H1 (cell line): ENCODE results near the gene TPRKB. TPM values are rescaled to one million over a fixed set of nuclear protein-coding genes. Genes with fewer than 3 reads are reported as not detected.
A peak's percentile ranks its signal among the peaks of the same experiment; 100 is the strongest.

Source experiments
- CTCF ChIA-PET: fragments of 300-600 bp; sonication (Branson Sonifier 250); formaldehyde crosslinking; loops from one replicate; lab custom pipeline; 2021; ENCODE audit not compliant: partially characterized antibody; lab: Charles Lee
- POLR2A ChIA-PET: fragments of 300-600 bp; sonication (Branson Sonifier 250); formaldehyde crosslinking; loops from one replicate; lab custom pipeline; 2021; ENCODE audit warnings: inconsistent platforms; ENCODE audit not compliant: partially characterized antibody; lab: Charles Lee
- DNase-seq, 2 experiments: peaks; one replicate each; pipeline versions ENCODE4 v3.0.0 to v3.0.0-alpha.2; 2010 to 2022; ENCODE audit warnings: low spot score in 2 of 2, low read depth in 1 of 2, mixed read lengths in 1 of 2
- FAIRE-seq: peaks from 2 replicates; lab custom pipeline; 2011; peaks lifted over from hg19 to GRCh38; lab: Jason Lieb, UNC
- H2AFZ ChIP-seq: 2 replicates; pipeline ENCODE4 v1.8.1; 2012; ENCODE audit warnings: low read length, inconsistent platforms
- H2AK5ac ChIP-seq: 2 replicates; pipeline ENCODE4 v1.6.1; 2013; ENCODE audit warnings: low read depth, low read length
- H2BK120ac ChIP-seq: replicated peaks from 2 replicates; pipeline ENCODE3; 2013; ENCODE audit warnings: low read depth, low read length, inconsistent platforms
- H2BK12ac ChIP-seq: 2 replicates; pipeline ENCODE4 v1.6.1; 2013; ENCODE audit warnings: low read depth, low read length
- H2BK15ac ChIP-seq: 2 replicates; pipeline ENCODE4 v1.6.1; 2013; ENCODE audit warnings: low read length
- H2BK20ac ChIP-seq: 2 replicates; pipeline ENCODE4 v1.6.1; 2013; ENCODE audit warnings: low read length
- H2BK5ac ChIP-seq: 2 replicates; pipeline ENCODE4 v1.6.1; 2013; ENCODE audit warnings: low read depth, low read length
- H3K14ac ChIP-seq: 2 replicates; pipeline ENCODE4 v1.6.1; 2013; ENCODE audit warnings: inconsistent platforms; ENCODE audit not compliant: insufficient read length
- H3K18ac ChIP-seq: 2 replicates; pipeline ENCODE4 v1.6.1; 2013; ENCODE audit warnings: low read length; ENCODE audit errors: extremely low read depth
- H3K23ac ChIP-seq: 2 replicates; pipeline ENCODE4 v1.6.1; 2013; ENCODE audit warnings: inconsistent platforms; ENCODE audit not compliant: insufficient read length
- H3K23me2 ChIP-seq: 2 replicates; pipeline ENCODE4 v1.6.1; 2013; ENCODE audit warnings: low read depth, low read length
- H3K27ac ChIP-seq: 2 replicates; pipeline ENCODE4 v1.6.1; 2011; ENCODE audit warnings: low read depth, low read length, inconsistent platforms
- H3K27me3 ChIP-seq, 4 experiments: replicated peaks in 1 of 4; 1 replicate in 1 of 4; 2 replicates in 3 of 4; pipeline versions ENCODE4 v1.6.1 to v1.8.1; 2011 to 2013; ENCODE audit warnings: low read length in 3 of 4, mild to moderate bottlenecking in 3 of 4, inconsistent platforms in 2 of 4, mixed read lengths in 2 of 4, moderate library complexity in 1 of 4; ENCODE audit not compliant: control insufficient read depth in 3 of 4, insufficient read depth in 3 of 4; ENCODE audit errors: extremely low read depth in 1 of 4
- H3K36me3 ChIP-seq, 4 experiments: 2 replicates each; pipeline versions ENCODE4 v1.6.1 to v1.8.1; 2011 to 2013; ENCODE audit warnings: mild to moderate bottlenecking in 4 of 4, low read length in 3 of 4, moderate library complexity in 2 of 4, control low read depth in 1 of 4, inconsistent platforms in 1 of 4; ENCODE audit not compliant: insufficient read depth in 4 of 4, control insufficient read depth in 2 of 4
- H3K4ac ChIP-seq: replicated peaks from 2 replicates; pipeline ENCODE3; 2013; ENCODE audit warnings: low read length, low read depth, mixed read lengths, inconsistent platforms; ENCODE audit not compliant: insufficient read length
- H3K4me1 ChIP-seq, 4 experiments: replicated peaks in 1 of 4; 1 replicate in 1 of 4; 2 replicates in 3 of 4; pipeline versions ENCODE4 v1.6.1 to v1.8.1; 2011 to 2013; ENCODE audit warnings: low read length in 3 of 4, inconsistent platforms in 2 of 4, mixed read lengths in 1 of 4; ENCODE audit not compliant: insufficient read depth in 4 of 4, control insufficient read depth in 3 of 4
- H3K4me2 ChIP-seq, 2 experiments: 2 replicates each; pipeline versions ENCODE4 v1.6.1 to v1.8.1; 2011 to 2013; ENCODE audit warnings: low read depth in 2 of 2, low read length in 2 of 2, control low read depth in 1 of 2, inconsistent platforms in 1 of 2, mild to moderate bottlenecking in 1 of 2; ENCODE audit not compliant: insufficient read depth in 1 of 2
- H3K4me3 ChIP-seq, 4 experiments: fragments of 200-600, 300-600 bp in 1 of 4; sonication (generic), shearing (Covaris generic), sonication (Bioruptor Twin) in 1 of 4; 2 replicates each; pipeline versions ENCODE4 v1.5.1 to v1.8.1; 2011 to 2016; ENCODE audit warnings: low read length in 4 of 4, low read depth in 3 of 4, control low read depth in 2 of 4, inconsistent platforms in 2 of 4, mild to moderate bottlenecking in 2 of 4, mixed read lengths in 1 of 4, moderate library complexity in 1 of 4; ENCODE audit not compliant: insufficient read depth in 2 of 4; ENCODE audit errors: extremely low read depth in 1 of 4
- H3K56ac ChIP-seq: replicated peaks from 2 replicates; pipeline ENCODE3; 2013; ENCODE audit warnings: low read depth, mild to moderate bottlenecking, mixed read lengths, low read length, inconsistent platforms; ENCODE audit not compliant: insufficient read length
- H3K79me1 ChIP-seq: 2 replicates; pipeline ENCODE4 v1.6.1; 2013; ENCODE audit warnings: low read depth, low read length, control low read depth
- H3K79me2 ChIP-seq, 2 experiments: 2 replicates each; pipeline versions ENCODE4 v1.6.1 to v1.8.1; 2012 to 2013; ENCODE audit warnings: low read length in 2 of 2, mild to moderate bottlenecking in 2 of 2, inconsistent platforms in 1 of 2; ENCODE audit not compliant: insufficient read depth in 2 of 2, control insufficient read depth in 1 of 2
- H3K9ac ChIP-seq, 4 experiments: replicated peaks in 1 of 4; 1 replicate in 1 of 4; 2 replicates in 3 of 4; pipeline versions ENCODE4 v1.6.1 to v1.8.1; 2011 to 2013; ENCODE audit warnings: low read depth in 3 of 4, low read length in 3 of 4, control low read depth in 2 of 4, mild to moderate bottlenecking in 2 of 4, moderate library complexity in 2 of 4, inconsistent platforms in 1 of 4; ENCODE audit errors: extremely low read depth in 1 of 4
- H3K9me3 ChIP-seq, 2 experiments: 2 replicates each; pipeline versions ENCODE4 v1.6.1 to v1.8.1; 2012 to 2013; ENCODE audit warnings: mild to moderate bottlenecking in 2 of 2, moderate library complexity in 2 of 2, control low read depth in 1 of 2, inconsistent platforms in 1 of 2, low read depth in 1 of 2, low read length in 1 of 2, mixed read lengths in 1 of 2; ENCODE audit not compliant: insufficient read depth in 2 of 2
- H4K20me1 ChIP-seq, 2 experiments: replicated peaks in 1 of 2; 2 replicates each; pipeline versions ENCODE3 to v1.8.1; 2011 to 2013; ENCODE audit warnings: inconsistent platforms in 2 of 2, low read length in 2 of 2, mild to moderate bottlenecking in 1 of 2; ENCODE audit not compliant: insufficient read depth in 2 of 2, control insufficient read depth in 1 of 2
- H4K5ac ChIP-seq: 2 replicates; pipeline ENCODE4 v1.6.1; 2013; ENCODE audit warnings: low read length, low read depth, mixed read lengths, inconsistent platforms; ENCODE audit not compliant: insufficient read length
- H4K8ac ChIP-seq: 2 replicates; pipeline ENCODE4 v1.8.0; 2013; ENCODE audit warnings: mild to moderate bottlenecking, moderate library complexity, low read length, inconsistent platforms; ENCODE audit not compliant: insufficient read depth; ENCODE audit errors: extremely low read depth
- H4K91ac ChIP-seq: replicated peaks from 2 replicates; pipeline ENCODE3; 2013; ENCODE audit warnings: low read length, mixed read lengths, inconsistent platforms; ENCODE audit not compliant: insufficient read length
- BRCA1 ChIP-seq: IDR thresholded peaks from 2 replicates; pipeline ENCODE4 v1.6.1; 2012; ENCODE audit warnings: low read depth, low read length, improper control_type of control experiment
- CHD2 ChIP-seq: IDR thresholded peaks from 2 replicates; pipeline ENCODE4 v1.6.1; 2012; ENCODE audit warnings: low read length, improper control_type of control experiment
- HDAC6 ChIP-seq: IDR thresholded peaks from one replicate; pipeline ENCODE4 v1.7.1; 2012; ENCODE audit warnings: low read depth, mild to moderate bottlenecking, inconsistent platforms, low read length, moderate library complexity
- RAD21 ChIP-seq, 2 experiments: IDR thresholded peaks in 1 of 2; conservative IDR thresholded peaks in 1 of 2; 2 replicates each; pipeline ENCODE4 v1.6.1; 2011; ENCODE audit warnings: low read depth in 2 of 2, low read length in 2 of 2, improper control_type of control experiment in 1 of 2, inconsistent platforms in 1 of 2, mild to moderate bottlenecking in 1 of 2, moderate library complexity in 1 of 2
- TEAD4 ChIP-seq: IDR thresholded peaks from 2 replicates; pipeline ENCODE4 v1.6.1; 2012; ENCODE audit warnings: low read depth, low read length, inconsistent platforms, mixed read lengths
- WGBS, 2 experiments: shearing (Covaris generic) in 1 of 2; methylation state at CpG; one replicate each; pipeline versions ENCODE4 v1.1.6 to v1.1.7; 2013 to 2015; ENCODE audit warnings: low lambda C conversion rate in 2 of 2, mixed read lengths in 2 of 2, inconsistent platforms in 1 of 2, low coverage in 1 of 2, missing lambda C conversion rate in 1 of 2; ENCODE audit not compliant: insufficient replicate concordance in 2 of 2, insufficient coverage in 1 of 2, insufficient read length in 1 of 2; ENCODE audit errors: extremely low coverage in 1 of 2, missing lambda C conversion rate in 1 of 2; 5-methylcytosine and 5-hydroxymethylcytosine counted together
- polyA plus RNA-seq, 7 experiments: library from polyadenylated mRNA; depleted of rRNA in 3 of 7; stranded (reverse) in 5 of 7; unstranded in 2 of 7; fragments of >200 nt in 5 of 7; fragments of 200-250 nt in 2 of 7; gene quantifications; 1 replicate in 5 of 7; 2 replicates in 1 of 7; 4 replicates in 1 of 7; pipeline versions ENCODE4 v1.2.1 to v1.2.3, GENCODE V29; 2011 to 2013; ENCODE audit warnings: missing spikeins in 2 of 7, mixed read lengths in 2 of 7
- total RNA-seq: library from RNA; stranded (reverse); fragmentation: NEBNext Ultra II Directional; extraction: Animal tissue kit (Norgen Biotek cat#: 25700); gene quantifications from 2 replicates; pipeline ENCODE4 v1.2.1, GENCODE V29; 2021
- TF ChIP-seq, protein P1 (sequence below), 3 experiments: IDR thresholded peaks; 1 replicate in 2 of 3; 2 replicates in 1 of 3; pipeline versions ENCODE4 v1.5.1 to v1.6.1; 2011; ENCODE audit warnings: low read length in 3 of 3, mild to moderate bottlenecking in 3 of 3, inconsistent platforms in 2 of 3, low read depth in 1 of 3, moderate library complexity in 1 of 3; ENCODE audit not compliant: insufficient read depth in 1 of 3; ENCODE audit errors: control extremely low read depth in 1 of 3

The TPRKB gene
- total and polyA plus RNA-seq, 2 of the 8 experiments (the other 6 are each of a cell fraction or from before 2014, with no cell fraction given) = 40.3 to 41.6 TPM

GRCh38 chr2:73728043-73728442, 9.1 kb downstream of the TPRKB start:
- ChIA-PET POLR2A (interaction anchor here (1.0 kb wide), 1 partner anchor 9 kb away, joined by 3 read pairs; the partner anchor contains the start of gene TPRKB), CTCF (interaction anchor here (1.0 to 1.4 kb wide), 2 partner anchors 15 to 33 kb away, joined by 3 to 5 read pairs; no protein-coding TSS in a partner anchor)
- FAIRE-seq = no peak
- H2BK120ac ChIP-seq = no peak overlapping the region
- H4K91ac ChIP-seq = no peak overlapping the region
- no peak overlapping the region for H2AFZ ChIP-seq
- H3K79me2 ChIP-seq = no peaks in the 10 kb centered on the region
- no peaks in the 10 kb centered on the region for H3K23me2 ChIP-seq
- peaks cover 0 to 3% of the 10 kb centered on the region in 2 experiments for H4K20me1 ChIP-seq
- no peak overlapping the region for H2BK15ac ChIP-seq
- H3K23ac ChIP-seq = no peak overlapping the region
- H2BK5ac ChIP-seq = no peak overlapping the region
- H3K36me3 ChIP-seq = peaks cover 2 to 21% (median 8%) of the 10 kb centered on the region in 4 experiments; a peak in 5 of 8 replicates
- H3K9ac ChIP-seq = no peak overlapping the region
- H3K4me1 ChIP-seq = no peaks in the 10 kb centered on the region
- no peak overlapping the region for H3K14ac ChIP-seq
- no peak overlapping the region for H3K4me3 ChIP-seq
- H3K79me1 ChIP-seq = no peaks in the 10 kb centered on the region
- no peak overlapping the region for H2AK5ac ChIP-seq
- no peak overlapping the region for H2BK12ac ChIP-seq
- no peak overlapping the region for H3K56ac ChIP-seq
- no peaks in the 10 kb centered on the region for H3K9me3 ChIP-seq
- H3K4ac ChIP-seq = no peak overlapping the region
- no peak overlapping the region for H4K8ac ChIP-seq
- no peaks in the 10 kb centered on the region for H3K27me3 ChIP-seq
- H3K4me2 ChIP-seq = no peak overlapping the region
- 61% methylated on average over 3 of the region's 3 CpGs; no CpG with 5 or more reads in 1 of the 2 experiments for WGBS, 2 experiments
- H3K27ac ChIP-seq = no peak overlapping the region
- TF ChIP-seq CHD2 = no peak
- peak; percentile 43; the same call in 1 of the 2 replicates for TF ChIP-seq TEAD4
- TF ChIP-seq, protein P1, sequence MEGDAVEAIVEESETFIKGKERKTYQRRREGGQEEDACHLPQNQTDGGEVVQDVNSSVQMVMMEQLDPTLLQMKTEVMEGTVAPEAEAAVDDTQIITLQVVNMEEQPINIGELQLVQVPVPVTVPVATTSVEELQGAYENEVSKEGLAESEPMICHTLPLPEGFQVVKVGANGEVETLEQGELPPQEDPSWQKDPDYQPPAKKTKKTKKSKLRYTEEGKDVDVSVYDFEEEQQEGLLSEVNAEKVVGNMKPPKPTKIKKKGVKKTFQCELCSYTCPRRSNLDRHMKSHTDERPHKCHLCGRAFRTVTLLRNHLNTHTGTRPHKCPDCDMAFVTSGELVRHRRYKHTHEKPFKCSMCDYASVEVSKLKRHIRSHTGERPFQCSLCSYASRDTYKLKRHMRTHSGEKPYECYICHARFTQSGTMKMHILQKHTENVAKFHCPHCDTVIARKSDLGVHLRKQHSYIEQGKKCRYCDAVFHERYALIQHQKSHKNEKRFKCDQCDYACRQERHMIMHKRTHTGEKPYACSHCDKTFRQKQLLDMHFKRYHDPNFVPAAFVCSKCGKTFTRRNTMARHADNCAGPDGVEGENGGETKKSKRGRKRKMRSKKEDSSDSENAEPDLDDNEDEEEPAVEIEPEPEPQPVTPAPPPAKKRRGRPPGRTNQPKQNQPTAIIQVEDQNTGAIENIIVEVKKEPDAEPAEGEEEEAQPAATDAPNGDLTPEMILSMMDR (IDR thresholded peaks at IDR 0.05; ENCODE audit: control extremely low read depth in 1 of 3, insufficient read depth in 1 of 3, low read depth in 1 of 3, low read length in 3 of 3) = peak in 2 of 3 experiments; percentile 6 to 30; a peak in 3 of 4 replicates
- TF ChIP-seq HDAC6 = no peak
- 0 out of 4 replicates have a peak, but pooled peaks of 1 of the 2 experiments have one; percentile 5 for TF ChIP-seq RAD21 (IDR thresholded peaks at IDR 0.05 in 1 of 2, conservative IDR thresholded peaks at IDR 0.05 in 1 of 2; ENCODE audit: low read depth in 2 of 2, low read length in 2 of 2)
- no peak for TF ChIP-seq BRCA1
- TF ChIP-seq, all 59 proteins: peak for 3
- H3K18ac ChIP-seq = no peak overlapping the region
- no peak overlapping the region for H4K5ac ChIP-seq
- no peak for DNase-seq
- H2BK20ac ChIP-seq = no peak overlapping the region
